WTC11 (cell line): ENCODE results near the gene CASKIN1. TPM values are rescaled to one million over a fixed set of nuclear protein-coding genes. Genes with fewer than 3 reads are reported as not detected.
A peak's percentile ranks its signal among the peaks of the same experiment; 100 is the strongest.

Experiments
- ATAC-seq: fragments of 200-7000 bp; cut with Tn5 transposase; 2 replicates; pipeline ENCODE4 v1.10.0; 2021; ENCODE audit warnings: mild to moderate bottlenecking, moderate library complexity
- CTCF ChIA-PET: fragments of 300-600 bp; sonication (Branson Sonifier 250); formaldehyde crosslinking; loops from one replicate; lab custom pipeline; 2021; ENCODE audit warnings: antibody characterized with exemption; lab: Charles Lee
- POLR2A ChIA-PET: fragments of 350-600 bp; sonication (Branson Sonifier 250); formaldehyde crosslinking; loops from one replicate; lab custom pipeline; 2021; ENCODE audit warnings: antibody characterized with exemption; lab: Charles Lee
- DNase-seq: peaks from one replicate; pipeline ENCODE4 v3.0.0; 2021; ENCODE audit warnings: low spot score
- H3K27ac Mint-ChIP-seq: 2 replicates; pipeline ENCODE4 v1.8.0; 2021; ENCODE audit warnings: mixed read lengths
- H3K27me3 Mint-ChIP-seq: 2 replicates; pipeline ENCODE4 v1.8.0; 2021; ENCODE audit warnings: low read depth, mild to moderate bottlenecking, moderate library complexity, mixed read lengths
- H3K36me3 Mint-ChIP-seq: 2 replicates; pipeline ENCODE4 v1.8.0; 2021; ENCODE audit warnings: mixed read lengths
- H3K4me1 Mint-ChIP-seq: 2 replicates; pipeline ENCODE4 v1.8.0; 2022; ENCODE audit warnings: mixed read lengths
- H3K4me3 Mint-ChIP-seq: 2 replicates; pipeline ENCODE4 v1.8.0; 2021; ENCODE audit warnings: mild to moderate bottlenecking, moderate library complexity, mixed read lengths
- H3K9me3 Mint-ChIP-seq: 2 replicates; pipeline ENCODE4 v1.8.0; 2021; ENCODE audit warnings: mixed read lengths
- E2F1 ChIP-seq: sonication (generic); formaldehyde crosslinking; IDR thresholded peaks from 2 replicates; pipeline ENCODE4 v1.8.0; 2022; ENCODE audit warnings: mild to moderate bottlenecking, missing genetic modification reagents
- E2F5 ChIP-seq: sonication (generic); formaldehyde crosslinking; IDR thresholded peaks from 2 replicates; pipeline ENCODE4 v1.8.1; 2022; ENCODE audit warnings: mild to moderate bottlenecking, moderate library complexity, missing genetic modification reagents
- ELF4 ChIP-seq: sonication (generic); formaldehyde crosslinking; IDR thresholded peaks from 2 replicates; pipeline ENCODE4 v1.8.1; 2022; ENCODE audit warnings: low read depth, mild to moderate bottlenecking, moderate library complexity, missing genetic modification reagents
- EMX1 ChIP-seq: fragments of 250-450 bp; sonication (Bioruptor Pico); IDR thresholded peaks from 2 replicates; pipeline ENCODE4 v1.8.0; 2021; ENCODE audit warnings: mild to moderate bottlenecking
- ETV6 ChIP-seq: sonication (generic); formaldehyde crosslinking; IDR thresholded peaks from 2 replicates; pipeline ENCODE4 v1.8.1; 2022; ENCODE audit warnings: mild to moderate bottlenecking, missing genetic modification reagents
- FOXP4 ChIP-seq: sonication (generic); formaldehyde crosslinking; IDR thresholded peaks from 2 replicates; pipeline ENCODE4 v1.8.0; 2022; ENCODE audit warnings: mild to moderate bottlenecking, missing genetic modification reagents
- HMGXB4 ChIP-seq: sonication (generic); formaldehyde crosslinking; IDR thresholded peaks from 2 replicates; pipeline ENCODE4 v1.8.1; 2023; ENCODE audit warnings: mild to moderate bottlenecking, moderate library complexity, missing genetic modification reagents
- MYBL2 ChIP-seq: sonication (generic); formaldehyde crosslinking; IDR thresholded peaks from 2 replicates; pipeline ENCODE4 v1.8.1; 2023; ENCODE audit warnings: mild to moderate bottlenecking, moderate library complexity, missing genetic modification reagents
- PRRX2 ChIP-seq: fragments of 250-450 bp; sonication (Bioruptor Pico); IDR thresholded peaks from 2 replicates; pipeline ENCODE4 v1.8.0; 2021; ENCODE audit warnings: mild to moderate bottlenecking
- SMAD4 ChIP-seq: sonication (generic); formaldehyde crosslinking; IDR thresholded peaks from 2 replicates; pipeline ENCODE4 v1.8.0; 2022; ENCODE audit warnings: mild to moderate bottlenecking, missing genetic modification reagents
- TEAD4 ChIP-seq: sonication (generic); formaldehyde crosslinking; IDR thresholded peaks from 2 replicates; pipeline ENCODE4 v1.8.0; 2022; ENCODE audit warnings: mild to moderate bottlenecking, missing genetic modification reagents
- USF2 ChIP-seq: sonication (generic); formaldehyde crosslinking; IDR thresholded peaks from 2 replicates; pipeline ENCODE4 v1.8.1; 2023; ENCODE audit warnings: mild to moderate bottlenecking, missing genetic modification reagents, moderate library complexity
- ZNF232 ChIP-seq: sonication (generic); formaldehyde crosslinking; IDR thresholded peaks from 2 replicates; pipeline ENCODE4 v1.8.0; 2022; ENCODE audit warnings: mild to moderate bottlenecking, missing genetic modification reagents
- ZNF416 ChIP-seq: fragments of 250-450 bp; sonication (Bioruptor Pico); IDR thresholded peaks from 2 replicates; pipeline ENCODE4 v1.9.0; 2021; ENCODE audit warnings: mild to moderate bottlenecking, inconsistent platforms
- ZNF423 ChIP-seq: fragments of 250-450 bp; sonication (Bioruptor Pico); IDR thresholded peaks from 2 replicates; pipeline ENCODE4 v2.1.2; 2022; ENCODE audit warnings: mild to moderate bottlenecking, moderate library complexity
- total RNA-seq: library from RNA; stranded (reverse); gene quantifications from 3 replicates; pipeline ENCODE4 v1.2.3, GENCODE V29; 2021
- TF ChIP-seq, protein P1 (sequence below): fragments of 250-450 bp; sonication (Bioruptor Pico); IDR thresholded peaks from 2 replicates; pipeline ENCODE4 v1.9.0; 2021; ENCODE audit warnings: moderate library complexity, mild to moderate bottlenecking, inconsistent platforms, borderline replicate concordance
- TF ChIP-seq, protein P2 (sequence below): sonication (generic); formaldehyde crosslinking; IDR thresholded peaks from 2 replicates; pipeline ENCODE4 v1.8.0; 2022; ENCODE audit warnings: mild to moderate bottlenecking, missing genetic modification reagents

CASKIN1 gene
- total RNA-seq, 1 experiment from 2014 or later = 9.4 TPM

GRCh38 chr16:2238150-2238837 is 41.9 kb upstream of the CASKIN1 start (continued):
- TF ChIP-seq FOXP4 = 0 out of 2 replicates have a peak, but pooled peaks have one; percentile 31
- TF ChIP-seq ETV6 (CRISPR knock-in tag) = no peak
- peak; percentile 81 for TF ChIP-seq USF2 (CRISPR knock-in tag)
- no peak for TF ChIP-seq TEAD4 (CRISPR knock-in tag)
- TF ChIP-seq PRRX2 (CRISPR knock-in tag) = no peak; the same call in 1 of the 2 replicates
- no peak for TF ChIP-seq MYBL2
- TF ChIP-seq, protein P1, sequence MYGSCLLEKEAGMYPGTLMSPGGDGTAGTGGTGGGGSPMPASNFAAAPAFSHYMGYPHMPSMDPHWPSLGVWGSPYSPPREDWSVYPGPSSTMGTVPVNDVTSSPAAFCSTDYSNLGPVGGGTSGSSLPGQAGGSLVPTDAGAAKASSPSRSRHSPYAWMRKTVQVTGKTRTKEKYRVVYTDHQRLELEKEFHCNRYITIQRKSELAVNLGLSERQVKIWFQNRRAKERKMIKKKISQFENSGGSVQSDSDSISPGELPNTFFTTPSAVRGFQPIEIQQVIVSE = no peak
- TF ChIP-seq, protein P2, sequence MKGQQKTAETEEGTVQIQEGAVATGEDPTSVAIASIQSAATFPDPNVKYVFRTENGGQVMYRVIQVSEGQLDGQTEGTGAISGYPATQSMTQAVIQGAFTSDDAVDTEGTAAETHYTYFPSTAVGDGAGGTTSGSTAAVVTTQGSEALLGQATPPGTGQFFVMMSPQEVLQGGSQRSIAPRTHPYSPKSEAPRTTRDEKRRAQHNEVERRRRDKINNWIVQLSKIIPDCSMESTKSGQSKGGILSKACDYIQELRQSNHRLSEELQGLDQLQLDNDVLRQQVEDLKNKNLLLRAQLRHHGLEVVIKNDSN (CRISPR knock-in tag) = peak; percentile 78
- TF ChIP-seq ELF4 (CRISPR knock-in tag) = no peak

DNA sequence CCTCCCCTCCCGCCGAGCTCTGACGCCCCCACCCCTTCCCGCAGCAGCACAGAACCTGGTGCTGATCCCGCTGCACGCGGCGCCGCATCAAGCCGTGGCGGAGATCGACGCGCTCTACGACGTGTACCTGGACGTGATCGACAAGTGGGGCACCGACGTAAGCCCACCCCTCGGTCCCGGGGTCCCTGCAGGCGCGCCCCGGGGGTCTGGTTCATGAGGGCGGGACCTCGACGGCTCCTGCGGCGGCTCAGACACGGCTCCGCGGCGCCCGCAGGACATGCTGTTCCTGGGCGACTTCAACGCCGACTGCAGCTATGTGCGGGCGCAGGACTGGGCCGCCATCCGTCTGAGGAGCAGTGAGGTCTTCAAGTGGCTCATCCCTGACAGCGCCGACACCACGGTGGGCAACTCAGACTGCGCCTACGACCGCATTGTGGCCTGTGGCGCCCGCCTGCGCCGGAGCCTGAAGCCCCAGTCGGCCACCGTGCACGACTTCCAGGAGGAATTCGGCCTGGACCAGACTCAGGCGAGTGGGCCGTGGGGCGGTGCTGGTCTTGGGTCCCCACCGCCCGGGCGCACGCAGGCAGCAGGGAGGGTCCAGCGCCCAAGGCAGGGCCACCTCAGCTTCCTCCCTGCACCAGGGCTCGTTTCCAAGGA is 41.2 kb upstream of the CASKIN1 start:
- TF ChIP-seq HMGXB4 (peak; percentile 38; the same call in 1 of the 2 replicates), ZNF423 (CRISPR knock-in tag) (peak; percentile 39; the same call in 1 of the 2 replicates), EMX1 (CRISPR knock-in tag) (no peak), E2F1 (0 out of 2 replicates have a peak, but pooled peaks have one; percentile 20), PRRX2 (CRISPR knock-in tag) (no peak), SMAD4 (0 out of 2 replicates have a peak, but pooled peaks have one; percentile 57), MYBL2 (0 out of 2 replicates have a peak, but pooled peaks have one; percentile 14), ZNF232 (no peak), ZNF416 (peak; percentile 51; the same call in 1 of the 2 replicates), E2F5 (CRISPR knock-in tag) (0 out of 2 replicates have a peak, but pooled peaks have one; percentile 21)
- ATAC-seq = peak; percentile 24
- peaks cover 16% of the 10 kb centered on the region for H3K27me3 Mint-ChIP-seq
- ChIA-PET CTCF (interaction anchor here (1.6 to 4.5 kb wide), 5 partner anchors 14 to 264 kb away, joined by 3 to 51 read pairs (median 17); partner anchors contain the start of genes CASKIN1, ECI1 and PGP), POLR2A (interaction anchor here (0.5 to 4.1 kb wide), 5 partner anchors 14 to 85 kb away, joined by 3 to 28 read pairs (median 3); partner anchors contain the start of genes ECI1 and PGP)
- no peaks in the 10 kb centered on the region for H3K9me3 Mint-ChIP-seq
- peaks cover 7% of the 10 kb centered on the region for H3K36me3 Mint-ChIP-seq
- peak overlapping the region; percentile 55 for H3K4me3 Mint-ChIP-seq
- no peaks in the 10 kb centered on the region for H3K4me1 Mint-ChIP-seq
- DNase-seq = peak; percentile 53
- H3K27ac Mint-ChIP-seq = no peak overlapping the region
